A549 (cell line): ENCODE data around the gene RER1. TPM values are rescaled to one million over a fixed set of nuclear protein-coding genes. Genes with fewer than 3 reads are reported as not detected.

ENCODE experiments used
- ATAC-seq, 2 experiments: fragments of 200-7000 bp in 1 of 2; fragments of >200 bp in 1 of 2; cut with Nextera tagmentation in 1 of 2; cut with Tn5 transposase in 1 of 2; 3 replicates each; pipeline versions ENCODE4 v1.8.0 to v1.9.1; 2018 to 2020; ENCODE audit warnings: mild to moderate bottlenecking in 1 of 2, moderate library complexity in 1 of 2
- CTCF ChIA-PET: fragments of 300-600 bp; sonication (Branson Sonifier 250); formaldehyde crosslinking; extraction: SDS; loops from one replicate; lab custom pipeline; 2021; ENCODE audit warnings: antibody characterized with exemption, inconsistent platforms; lab: Yijun Ruan, JAX
- POLR2A ChIA-PET: fragments of 350-600 bp; formaldehyde crosslinking; extraction: SDS; loops from one replicate; lab custom pipeline; 2021; ENCODE audit warnings: antibody characterized with exemption, inconsistent platforms; lab: Yijun Ruan, JAX
- DNase-seq, 2 experiments: peaks; one replicate each; pipeline versions ENCODE4 v3.0.0 to v3.0.0-alpha.2; 2011 to 2016; ENCODE audit warnings: low read depth in 1 of 2, low spot score in 1 of 2
- FAIRE-seq: peaks from 2 replicates; lab custom pipeline; 2011; peaks lifted over from hg19 to GRCh38; lab: Jason Lieb, UNC
- H3K27ac ChIP-seq, 2 experiments: fragments of >200 bp; sonication (Bioruptor Twin); formaldehyde crosslinking; 3 replicates each; pipeline ENCODE4 v1.5.1; 2016 to 2017
- H3K4me1 ChIP-seq: fragments of >200 bp; sonication (Bioruptor Twin); formaldehyde crosslinking; 3 replicates; pipeline ENCODE4 v1.6.1; 2016
- H3K4me2 ChIP-seq: fragments of >200 bp; sonication (Bioruptor Twin); formaldehyde crosslinking; 3 replicates; pipeline ENCODE4 v1.6.1; 2016
- H3K4me3 ChIP-seq: fragments of >200 bp; sonication (Bioruptor Twin); formaldehyde crosslinking; 3 replicates; pipeline ENCODE4 v1.5.1; 2016
- H3K9me3 ChIP-seq: fragments of >200 bp; sonication (Bioruptor Twin); formaldehyde crosslinking; 3 replicates; pipeline ENCODE4 v1.6.1; 2016
- CBX8 ChIP-seq: fragments of 200-600 bp; sonication (generic); IDR thresholded peaks from 2 replicates; pipeline ENCODE4 v1.6.1; 2016
- FOSB ChIP-seq: fragments of 250-450 bp; sonication (Bioruptor Pico); IDR thresholded peaks from 2 replicates; pipeline ENCODE4 v1.5.0; 2020; ENCODE audit warnings: mild to moderate bottlenecking, moderate library complexity
- FOXS1 ChIP-seq: fragments of 250-450 bp; sonication (Bioruptor Pico); IDR thresholded peaks from 2 replicates; pipeline ENCODE4 v1.5.0; 2020; ENCODE audit warnings: mild to moderate bottlenecking, moderate library complexity
- GATA3 ChIP-seq: IDR thresholded peaks from 2 replicates; pipeline ENCODE4 v1.6.1; 2012; ENCODE audit warnings: borderline replicate concordance
- HOXA7 ChIP-seq: fragments of 250-450 bp; sonication (Bioruptor Pico); IDR thresholded peaks from 2 replicates; pipeline ENCODE4 v1.5.0; 2020; ENCODE audit warnings: mild to moderate bottlenecking, moderate library complexity
- HOXB13 ChIP-seq: fragments of 250-450 bp; sonication (Bioruptor Pico); IDR thresholded peaks from 2 replicates; pipeline ENCODE4 v1.5.0; 2020; ENCODE audit warnings: low read depth, mild to moderate bottlenecking, moderate library complexity
- HOXB5 ChIP-seq: fragments of 250-450 bp; sonication (Bioruptor Pico); IDR thresholded peaks from 2 replicates; pipeline ENCODE4 v1.5.0; 2020; ENCODE audit warnings: mild to moderate bottlenecking, moderate library complexity
- MAFK ChIP-seq: fragments of 450-650 bp; IDR thresholded peaks from 2 replicates; pipeline ENCODE4 v1.6.1; 2014; ENCODE audit not compliant: partially characterized antibody
- MYC ChIP-seq: IDR thresholded peaks from 2 replicates; pipeline ENCODE4 v1.6.1; 2012; ENCODE audit warnings: mild to moderate bottlenecking, inconsistent platforms, low read length, improper control_type of control experiment, borderline replicate concordance
- PHF8 ChIP-seq: fragments of 200-600 bp; sonication (generic); IDR thresholded peaks from 2 replicates; pipeline ENCODE4 v1.6.1; 2016; ENCODE audit warnings: low read depth, mild to moderate bottlenecking, antibody characterized with exemption, moderate library complexity, borderline replicate concordance
- POLR2A ChIP-seq: IDR thresholded peaks from 2 replicates; pipeline ENCODE4 v1.6.1; 2012; ENCODE audit warnings: mild to moderate bottlenecking, low read length
- RCOR1 ChIP-seq: fragments of 150-350 bp; IDR thresholded peaks from 2 replicates; pipeline ENCODE4 v1.6.1; 2014; ENCODE audit warnings: antibody characterized with exemption, low read length, low read depth
- SMC3 ChIP-seq: fragments of >200 bp; sonication (Bioruptor Twin); formaldehyde crosslinking; IDR thresholded peaks from 3 replicates; pipeline ENCODE4 v1.6.1; 2018; ENCODE audit warnings: inconsistent platforms
- ZFP36 ChIP-seq: fragments of 450-650 bp; IDR thresholded peaks from 2 replicates; pipeline ENCODE4 v1.6.1; 2014; ENCODE audit warnings: borderline replicate concordance; ENCODE audit not compliant: partially characterized antibody
- WGBS: methylation state at CpG from one replicate; pipeline ENCODE4 v1.1.6; 2017; ENCODE audit errors: missing lambda C conversion rate; 5-methylcytosine and 5-hydroxymethylcytosine counted together
- polyA plus RNA-seq, 4 experiments: library from polyadenylated mRNA; depleted of rRNA in 3 of 4; stranded (reverse); fragments of >200 nt; fragmentation: RNase III in 1 of 4; extraction: RNeasy Plus Mini Kit Qiagen cat#74134 plus additional on column Dnase treatment in 1 of 4; gene quantifications; 2 replicates in 3 of 4; 3 replicates in 1 of 4; pipeline ENCODE4 v1.2.3, GENCODE V29; 2011 to 2017
- TF ChIP-seq, protein P1 (sequence below): fragments of 200-600 bp; sonication (generic); IDR thresholded peaks from 2 replicates; pipeline ENCODE4 v1.6.1; 2016; ENCODE audit warnings: antibody characterized with exemption, mild to moderate bottlenecking, moderate library complexity
- TF ChIP-seq, protein P2 (sequence below): IDR thresholded peaks from 2 replicates; pipeline ENCODE4 v1.6.1; 2012

Gene RER1
- polyA plus RNA-seq, 2 of the 4 experiments (the other 2 are of a cell fraction) = 72.3 to 213 TPM

DNA sequence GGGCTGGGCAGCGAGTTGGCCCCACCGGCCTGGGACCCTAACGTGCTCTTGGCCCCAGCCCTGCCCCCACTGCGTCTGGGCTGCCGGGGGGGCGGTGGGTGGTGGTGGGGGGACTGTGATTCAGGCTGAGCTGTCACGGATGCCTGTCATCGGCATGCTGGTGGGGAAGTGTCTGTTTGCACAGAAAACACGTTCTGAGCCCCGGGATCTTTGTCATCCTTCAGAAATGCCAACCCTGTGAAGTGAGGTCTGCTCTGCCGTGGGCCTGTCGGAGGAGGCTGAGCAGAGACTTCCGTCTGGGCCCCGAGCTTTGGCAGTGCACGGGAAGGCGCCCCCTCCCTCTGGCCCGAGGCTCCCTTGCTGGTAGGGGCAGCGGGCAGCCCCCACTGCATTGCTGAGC, 60.1 kb downstream of the RER1 start (continued):
- TF ChIP-seq, protein P1, sequence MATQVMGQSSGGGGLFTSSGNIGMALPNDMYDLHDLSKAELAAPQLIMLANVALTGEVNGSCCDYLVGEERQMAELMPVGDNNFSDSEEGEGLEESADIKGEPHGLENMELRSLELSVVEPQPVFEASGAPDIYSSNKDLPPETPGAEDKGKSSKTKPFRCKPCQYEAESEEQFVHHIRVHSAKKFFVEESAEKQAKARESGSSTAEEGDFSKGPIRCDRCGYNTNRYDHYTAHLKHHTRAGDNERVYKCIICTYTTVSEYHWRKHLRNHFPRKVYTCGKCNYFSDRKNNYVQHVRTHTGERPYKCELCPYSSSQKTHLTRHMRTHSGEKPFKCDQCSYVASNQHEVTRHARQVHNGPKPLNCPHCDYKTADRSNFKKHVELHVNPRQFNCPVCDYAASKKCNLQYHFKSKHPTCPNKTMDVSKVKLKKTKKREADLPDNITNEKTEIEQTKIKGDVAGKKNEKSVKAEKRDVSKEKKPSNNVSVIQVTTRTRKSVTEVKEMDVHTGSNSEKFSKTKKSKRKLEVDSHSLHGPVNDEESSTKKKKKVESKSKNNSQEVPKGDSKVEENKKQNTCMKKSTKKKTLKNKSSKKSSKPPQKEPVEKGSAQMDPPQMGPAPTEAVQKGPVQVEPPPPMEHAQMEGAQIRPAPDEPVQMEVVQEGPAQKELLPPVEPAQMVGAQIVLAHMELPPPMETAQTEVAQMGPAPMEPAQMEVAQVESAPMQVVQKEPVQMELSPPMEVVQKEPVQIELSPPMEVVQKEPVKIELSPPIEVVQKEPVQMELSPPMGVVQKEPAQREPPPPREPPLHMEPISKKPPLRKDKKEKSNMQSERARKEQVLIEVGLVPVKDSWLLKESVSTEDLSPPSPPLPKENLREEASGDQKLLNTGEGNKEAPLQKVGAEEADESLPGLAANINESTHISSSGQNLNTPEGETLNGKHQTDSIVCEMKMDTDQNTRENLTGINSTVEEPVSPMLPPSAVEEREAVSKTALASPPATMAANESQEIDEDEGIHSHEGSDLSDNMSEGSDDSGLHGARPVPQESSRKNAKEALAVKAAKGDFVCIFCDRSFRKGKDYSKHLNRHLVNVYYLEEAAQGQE = no peak
- TF ChIP-seq HOXA7 (CRISPR knock-in tag) (no peak), MYC (no peak), ZFP36 (no peak)
- TF ChIP-seq, protein P2, sequence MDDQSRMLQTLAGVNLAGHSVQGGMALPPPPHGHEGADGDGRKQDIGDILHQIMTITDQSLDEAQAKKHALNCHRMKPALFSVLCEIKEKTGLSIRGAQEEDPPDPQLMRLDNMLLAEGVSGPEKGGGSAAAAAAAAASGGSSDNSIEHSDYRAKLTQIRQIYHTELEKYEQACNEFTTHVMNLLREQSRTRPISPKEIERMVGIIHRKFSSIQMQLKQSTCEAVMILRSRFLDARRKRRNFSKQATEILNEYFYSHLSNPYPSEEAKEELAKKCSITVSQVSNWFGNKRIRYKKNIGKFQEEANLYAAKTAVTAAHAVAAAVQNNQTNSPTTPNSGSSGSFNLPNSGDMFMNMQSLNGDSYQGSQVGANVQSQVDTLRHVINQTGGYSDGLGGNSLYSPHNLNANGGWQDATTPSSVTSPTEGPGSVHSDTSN = peak; percentile 73

DNA sequence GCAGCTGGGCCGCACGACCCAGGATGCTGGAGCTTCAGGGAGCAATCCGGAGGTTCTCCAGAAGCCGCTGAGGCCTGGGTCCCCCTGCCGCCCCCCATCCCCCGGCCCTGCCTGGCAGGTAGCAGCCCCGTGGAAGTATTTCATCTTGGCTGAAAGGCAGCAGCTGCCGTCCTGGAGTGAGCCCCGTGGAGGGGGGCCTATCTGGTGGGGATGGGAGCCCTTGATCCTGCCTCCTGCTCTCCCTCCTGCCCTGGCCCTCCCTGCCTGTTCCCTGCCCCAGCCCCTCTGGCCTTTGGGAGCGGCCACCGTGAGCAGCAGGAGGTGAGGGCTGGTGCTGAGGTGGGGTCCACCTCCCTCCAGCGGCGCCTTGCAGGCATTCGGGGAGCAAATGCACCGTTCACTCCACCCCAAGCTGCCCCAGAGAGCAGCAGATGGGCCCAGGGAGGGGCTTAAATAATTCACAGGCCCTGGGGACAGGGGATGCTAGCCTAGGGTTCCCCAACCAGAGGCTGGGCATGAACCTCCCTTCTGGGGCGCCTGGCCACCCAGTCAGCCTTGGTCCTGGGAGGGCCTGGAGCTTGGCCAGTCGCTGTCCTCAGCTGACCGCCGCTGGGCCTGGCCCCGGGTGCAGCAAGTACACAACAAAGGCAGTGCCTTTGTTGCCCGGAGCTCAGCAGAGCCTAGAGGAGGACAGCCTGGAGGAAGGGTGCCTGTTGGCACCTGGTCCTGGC, 60.7 kb downstream of the RER1 start:
- CTCF ChIA-PET = interaction anchor here (0.8 to 1.9 kb wide), 7 partner anchors 8 to 95 kb away, joined by 3 to 7 read pairs (median 3); no protein-coding TSS in a partner anchor

DNA sequence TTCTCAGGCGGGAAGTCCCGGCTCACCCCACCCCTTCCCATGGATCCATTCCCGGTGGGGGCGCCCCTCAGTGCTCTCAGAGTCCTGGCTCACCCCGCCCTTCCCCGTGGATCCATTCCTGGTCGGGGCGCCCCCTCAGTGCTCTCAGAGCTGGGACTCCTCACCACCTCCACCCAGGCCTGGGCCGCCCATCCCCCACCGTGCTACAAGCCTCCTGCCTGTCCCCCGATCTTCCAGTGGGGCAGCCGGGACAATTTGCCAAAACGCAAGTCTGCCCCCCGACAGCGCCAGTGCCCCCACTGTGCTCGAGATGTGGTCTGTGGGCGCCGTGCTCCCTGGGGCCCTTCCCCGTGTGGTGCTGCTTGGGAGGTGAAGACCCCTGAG, 61.3 kb downstream of the RER1 start:
- no peak for FAIRE-seq
- peak overlapping the region; percentile 79 for H3K4me2 ChIP-seq
- TF ChIP-seq PHF8 = no peak
- no peak for TF ChIP-seq GATA3
- no peak for TF ChIP-seq RCOR1
- no peak for TF ChIP-seq FOSB (CRISPR knock-in tag)
- no peak for TF ChIP-seq HOXB13
- TF ChIP-seq SMC3 = no peak
- TF ChIP-seq FOXS1 = no peak
- TF ChIP-seq MAFK = no peak
- no peak for TF ChIP-seq HOXA7 (CRISPR knock-in tag)
- no peak for TF ChIP-seq CBX8
- no peak for TF ChIP-seq HOXB5 (CRISPR knock-in tag)
- peaks cover 56% of the 10 kb centered on the region for H3K4me1 ChIP-seq
- WGBS = 64% methylated on average over 9 of the region's 19 CpGs
- no peak for ATAC-seq
- no peaks in the 10 kb centered on the region for H3K9me3 ChIP-seq
- CTCF ChIA-PET = interaction anchor here (0.8 to 1.9 kb wide), 6 partner anchors 9 to 94 kb away, joined by 3 to 7 read pairs (median 4); no protein-coding TSS in a partner anchor
- POLR2A ChIA-PET = no interaction called here
- H3K4me3 ChIP-seq = no peak overlapping the region
- H3K27ac ChIP-seq = peak overlapping the region; percentile 90 to 91
- no peak for DNase-seq

More for the DNA sequence above, 60.7 kb downstream of the RER1 start:
- Histone ChIP-seq H3K9me3 (no peaks in the 10 kb centered on the region), H3K4me3 (peak overlapping the region; percentile 20; the same call in 1 of the 3 replicates), H3K4me1 (peaks cover 62% of the 10 kb centered on the region), H3K27ac (peak overlapping the region; percentile 90 to 91), H3K4me2 (peak overlapping the region; percentile 79)
- TF ChIP-seq ZFP36 (peak; percentile 25), POLR2A (no peak)
- ATAC-seq (peak; percentile 22 to 48; a peak in 4 of 6 replicates), FAIRE-seq (no peak), DNase-seq (peak in 1 of 2 experiments; percentile 46)
- 0% methylated on average over 4 of the region's 21 CpGs for WGBS
- POLR2A ChIA-PET = no interaction called here

DNA sequence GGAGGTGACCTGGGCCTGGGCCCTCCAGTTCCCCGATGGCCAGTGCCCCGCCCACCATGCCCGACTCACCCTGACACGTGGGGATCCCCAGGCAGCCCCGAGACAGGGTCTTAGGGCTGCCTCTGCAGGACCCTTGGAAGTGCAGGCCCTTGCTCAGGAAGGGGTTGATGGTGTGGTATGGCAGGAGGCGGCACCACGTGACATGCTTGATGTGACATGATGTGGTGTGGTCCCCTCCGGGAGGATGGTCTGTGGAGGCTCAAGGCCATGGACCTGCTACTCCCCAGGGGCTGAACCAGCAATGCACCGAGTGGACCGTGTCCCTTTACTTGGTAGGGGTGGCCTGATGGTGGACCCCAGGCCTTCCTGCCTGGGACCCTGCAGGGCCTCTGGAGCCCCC, 62.6 kb downstream of the RER1 start:
- ATAC-seq (no peak), DNase-seq (no peak), FAIRE-seq (no peak)
- ChIA-PET CTCF (no interaction called here), POLR2A (no interaction called here)
- no peak overlapping the region for H3K4me3 ChIP-seq
- no peaks in the 10 kb centered on the region for H3K9me3 ChIP-seq
- H3K4me2 ChIP-seq = peak overlapping the region; percentile 79; the same call in 1 of the 3 replicates
- WGBS = no CpG with 5 or more reads among the region's 10 CpGs
- H3K4me1 ChIP-seq = peaks cover 49% of the 10 kb centered on the region
- TF ChIP-seq, protein P2 = no peak
- peak overlapping the region; percentile 90 to 91; a peak in 5 of 6 replicates for H3K27ac ChIP-seq

Other genes with a start within 250 kb of the RER1 start
- 4.4 and 5.1 TPM in 2 replicates for gene FAAP20, start 197.1 kb upstream of the RER1 start, polyA plus RNA-seq (2011; rRNA removed)
- 21.7 to 26.0 TPM (median 23.1 TPM) in 3 replicates for gene FAAP20, start 197.1 kb upstream of the RER1 start, polyA plus RNA-seq (2017; fragmentation: RNase III; extraction: RNeasy Plus Mini Kit Qiagen cat#74134 plus additional on column Dnase treatment)
- 2.8 and 4.3 TPM in 2 replicates for gene SKI, start 163.5 kb upstream of the RER1 start, polyA plus RNA-seq (2011; rRNA removed)
- gene SKI, start 163.5 kb upstream of the RER1 start, polyA plus RNA-seq (2017; fragmentation: RNase III; extraction: RNeasy Plus Mini Kit Qiagen cat#74134 plus additional on column Dnase treatment) = 11.5 to 12.0 TPM (median 11.5 TPM) in 3 replicates
- 6.9 and 7.2 TPM in 2 replicates for gene MORN1, start 287 bp upstream of the RER1 start, polyA plus RNA-seq (2011; rRNA removed)
- 6.8 to 9.5 TPM (median 8.9 TPM) in 3 replicates for gene MORN1, start 287 bp upstream of the RER1 start, polyA plus RNA-seq (2017; fragmentation: RNase III; extraction: RNeasy Plus Mini Kit Qiagen cat#74134 plus additional on column Dnase treatment)
- 12.3 and 12.6 TPM in 2 replicates for gene PEX10, start 20.7 kb downstream of the RER1 start, polyA plus RNA-seq (2011; rRNA removed)
- 20.2 to 22.1 TPM (median 20.7 TPM) in 3 replicates for gene PEX10, start 20.7 kb downstream of the RER1 start, polyA plus RNA-seq (2017; fragmentation: RNase III; extraction: RNeasy Plus Mini Kit Qiagen cat#74134 plus additional on column Dnase treatment)
- gene PLCH2, start 84.4 kb downstream of the RER1 start, polyA plus RNA-seq (2011; rRNA removed) = 0.10 and 0.16 TPM in 2 replicates
- 0.18 to 0.44 TPM (median 0.21 TPM) in 3 replicates for gene PLCH2, start 84.4 kb downstream of the RER1 start, polyA plus RNA-seq (2017; fragmentation: RNase III; extraction: RNeasy Plus Mini Kit Qiagen cat#74134 plus additional on column Dnase treatment)
- gene PANK4, start 134.8 kb downstream of the RER1 start, polyA plus RNA-seq (2011; rRNA removed) = 8.1 and 8.3 TPM in 2 replicates
- 13.4 to 16.1 TPM (median 13.8 TPM) in 3 replicates for gene PANK4, start 134.8 kb downstream of the RER1 start, polyA plus RNA-seq (2017; fragmentation: RNase III; extraction: RNeasy Plus Mini Kit Qiagen cat#74134 plus additional on column Dnase treatment)
- not detected in 2 replicates for gene HES5, start 138.4 kb downstream of the RER1 start, polyA plus RNA-seq (2011; rRNA removed)
- gene HES5, start 138.4 kb downstream of the RER1 start, polyA plus RNA-seq (2017; fragmentation: RNase III; extraction: RNeasy Plus Mini Kit Qiagen cat#74134 plus additional on column Dnase treatment) = not detected in 3 replicates
- 0.16 and 0.29 TPM in 2 replicates for gene TNFRSF14, start 164.5 kb downstream of the RER1 start, polyA plus RNA-seq (2011; rRNA removed)
- 0.22 to 0.31 TPM (median 0.25 TPM) in 3 replicates for gene TNFRSF14, start 164.5 kb downstream of the RER1 start, polyA plus RNA-seq (2017; fragmentation: RNase III; extraction: RNeasy Plus Mini Kit Qiagen cat#74134 plus additional on column Dnase treatment)
- 4.4 and 6.6 TPM in 2 replicates for gene PRXL2B, start 194.9 kb downstream of the RER1 start, polyA plus RNA-seq (2011; rRNA removed)
- gene PRXL2B, start 194.9 kb downstream of the RER1 start, polyA plus RNA-seq (2017; fragmentation: RNase III; extraction: RNeasy Plus Mini Kit Qiagen cat#74134 plus additional on column Dnase treatment) = 14.7 to 17.4 TPM (median 16.4 TPM) in 3 replicates
- gene MMEL1, start 241.2 kb downstream of the RER1 start, polyA plus RNA-seq (2011; rRNA removed) = not detected in 2 replicates
- not detected in 3 replicates for gene MMEL1, start 241.2 kb downstream of the RER1 start, polyA plus RNA-seq (2017; fragmentation: RNase III; extraction: RNeasy Plus Mini Kit Qiagen cat#74134 plus additional on column Dnase treatment)